Thyroid gland (tissue), 4 donors: ENCODE results near the gene LGR4.

Experiments used
- CTCF ChIP-seq, 6 experiments: fragments of 200-600 bp in 3 of 6; fragments of 450-650 bp in 3 of 6; sonication (generic) in 3 of 6; IDR thresholded peaks; one replicate each; pipeline ENCODE4 v1.5.1; 2016 to 2019; ENCODE audit warnings: antibody characterized with exemption in 6 of 6, mild to moderate bottlenecking in 2 of 6, inconsistent platforms in 1 of 6, moderate library complexity in 1 of 6
- POLR2A ChIP-seq, 2 donors: fragments of 450-650 bp; IDR thresholded peaks; one replicate each; pipeline ENCODE4 v1.6.1; 2017; ENCODE audit warnings: antibody characterized with exemption in 2 of 2, mild to moderate bottlenecking in 2 of 2, moderate library complexity in 1 of 2

- TF ChIP-seq CTCF (IDR thresholded peaks at IDR 0.05): no peak
- no peak for TF ChIP-seq POLR2A (IDR thresholded peaks at IDR 0.05)
Measured at GRCh38 chr11:27459191-27459590, 13.4 kb downstream of the LGR4 start.
